ENCODE data around the gene NDUFA9.

The NDUFA9 gene

DNA sequence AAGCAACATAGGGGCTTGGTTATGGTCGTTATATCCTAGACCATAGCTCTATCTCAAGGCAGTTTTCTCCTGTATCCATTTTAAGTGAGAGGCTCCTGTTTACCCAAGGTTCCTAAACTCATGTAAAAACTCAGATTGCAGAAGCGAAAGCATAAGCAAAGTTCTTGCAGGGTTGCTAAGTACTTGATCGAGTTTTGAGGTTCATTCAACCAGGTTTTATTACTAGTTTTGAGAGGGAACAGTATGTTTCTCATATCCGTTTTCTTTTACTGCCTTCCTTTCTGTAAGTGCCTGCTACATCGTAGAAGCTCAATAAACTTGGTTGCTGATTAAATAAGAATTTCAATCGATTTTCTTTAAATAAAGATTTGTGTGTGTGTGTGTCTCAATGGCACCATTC is 5.2 kb upstream of the NDUFA9 start:
- Histone ChIP-seq H3K4me1 (ENCODE audit: control insufficient read depth, insufficient read depth, low read length) (peaks cover 9% of the 10 kb centered on the region), H3K9me3 (ENCODE audit: control insufficient read depth, low read length) (no peaks in the 10 kb centered on the region), H3K9ac (ENCODE audit: low read length) (no peak overlapping the region), H3K36me3 (ENCODE audit: control insufficient read depth, insufficient read depth, low read length) (no peaks in the 10 kb centered on the region), H3K4me3 (ENCODE audit: low read length) (no peak overlapping the region), H3K27me3 (ENCODE audit: control insufficient read depth, insufficient read depth, low read length) (no peaks in the 10 kb centered on the region)

DNA sequence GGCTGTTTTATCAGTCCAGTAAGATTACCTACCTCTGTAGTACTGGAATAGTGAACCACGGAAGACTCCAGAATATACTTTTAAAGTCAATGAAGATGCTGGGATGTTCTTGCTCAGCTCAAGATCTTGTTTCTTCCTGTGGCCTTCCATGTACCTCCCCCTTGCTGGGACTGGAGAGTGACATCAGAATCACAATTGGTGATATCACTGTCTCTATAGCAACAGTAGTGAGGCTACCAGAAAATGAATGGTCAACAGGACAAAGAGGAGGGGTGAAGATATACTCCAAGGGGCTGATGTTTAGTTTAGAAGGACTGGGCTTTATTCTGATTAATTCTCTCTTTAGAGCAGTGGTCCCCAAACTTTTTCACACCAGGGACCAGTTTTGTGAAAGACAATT is 3.9 kb upstream of the NDUFA9 start:
- Histone ChIP-seq H3K4me3 (ENCODE audit: low read length) (no peak overlapping the region), H3K9me3 (ENCODE audit: control insufficient read depth, low read length) (no peaks in the 10 kb centered on the region), H3K27me3 (ENCODE audit: control insufficient read depth, insufficient read depth, low read length) (no peaks in the 10 kb centered on the region), H3K4me1 (ENCODE audit: control insufficient read depth, insufficient read depth, low read length) (peaks cover 11% of the 10 kb centered on the region), H3K36me3 (ENCODE audit: control insufficient read depth, insufficient read depth, low read length) (no peaks in the 10 kb centered on the region), H3K9ac (ENCODE audit: low read length) (no peak overlapping the region)

DNA sequence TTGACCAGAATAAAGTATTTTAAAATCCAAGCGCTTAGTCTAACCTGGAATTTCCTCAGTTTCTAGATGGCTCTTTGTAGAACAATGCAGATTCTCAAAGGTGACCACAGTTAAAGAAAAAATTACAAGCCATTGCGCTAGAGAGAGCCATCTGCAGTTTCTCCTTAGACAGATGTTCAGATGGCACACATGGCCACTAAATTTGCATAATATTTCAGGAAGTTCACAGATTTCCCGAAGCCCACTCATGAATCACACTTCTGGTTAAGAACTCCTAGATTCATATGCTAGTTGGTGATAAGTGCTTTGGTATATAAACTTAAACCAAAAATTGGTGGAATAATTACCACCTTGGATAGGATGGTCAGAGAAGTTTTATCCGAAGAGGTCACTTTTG is 812 bp upstream of the NDUFA9 start:
- peaks cover 13% of the 10 kb centered on the region for H3K4me1 ChIP-seq (ENCODE audit: control insufficient read depth, insufficient read depth, low read length)
- H3K9me3 ChIP-seq (ENCODE audit: control insufficient read depth, low read length) = no peaks in the 10 kb centered on the region
- H3K36me3 ChIP-seq (ENCODE audit: control insufficient read depth, insufficient read depth, low read length) = no peaks in the 10 kb centered on the region
- no peaks in the 10 kb centered on the region for H3K27me3 ChIP-seq (ENCODE audit: control insufficient read depth, insufficient read depth, low read length)
- H3K9ac ChIP-seq (ENCODE audit: low read length) = peak overlapping the region; percentile 98
- H3K4me3 ChIP-seq (ENCODE audit: low read length) = peak overlapping the region; percentile 98

DNA sequence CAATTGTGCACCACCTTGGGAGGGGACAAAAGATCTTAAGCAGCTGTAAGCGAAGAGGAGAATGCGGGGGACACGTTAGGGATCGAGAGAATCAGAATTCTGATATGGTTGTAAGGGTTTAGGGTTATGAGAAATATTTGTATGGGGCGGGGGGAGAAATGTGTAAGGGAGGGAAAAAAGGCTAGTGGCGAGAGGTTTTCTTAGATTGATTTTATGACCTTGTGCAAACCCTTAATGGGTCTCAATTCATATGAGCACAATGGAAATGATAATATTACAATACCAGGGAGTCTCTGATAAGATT is 396 bp downstream of the NDUFA9 start:
- Histone ChIP-seq H3K27me3 (ENCODE audit: control insufficient read depth, insufficient read depth, low read length) (no peaks in the 10 kb centered on the region), H3K4me1 (ENCODE audit: control insufficient read depth, insufficient read depth, low read length) (peaks cover 13% of the 10 kb centered on the region), H3K9ac (ENCODE audit: low read length) (peak overlapping the region; percentile 98), H3K4me3 (ENCODE audit: low read length) (peak overlapping the region; percentile 98), H3K36me3 (ENCODE audit: control insufficient read depth, insufficient read depth, low read length) (no peaks in the 10 kb centered on the region), H3K9me3 (ENCODE audit: control insufficient read depth, low read length) (no peaks in the 10 kb centered on the region)

DNA sequence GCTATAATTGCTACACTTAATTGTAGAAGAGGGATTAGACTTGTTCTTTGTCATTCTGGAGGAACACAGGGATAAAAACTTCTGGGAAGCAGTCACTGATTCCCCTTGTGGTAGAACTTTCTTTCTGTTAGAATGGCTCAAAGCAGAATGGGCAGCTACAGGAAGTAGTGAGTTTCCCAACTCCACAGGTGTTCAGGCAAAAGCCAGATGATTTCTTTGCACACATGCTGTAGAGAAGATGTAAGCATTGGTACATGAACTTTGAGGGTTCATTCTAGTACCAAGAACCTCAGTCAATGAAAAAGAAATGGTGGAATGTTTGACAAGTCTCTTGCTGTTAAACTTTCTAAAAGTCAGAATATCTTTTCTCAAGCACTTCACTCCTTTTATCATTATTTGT is 4.3 kb downstream of the NDUFA9 start:
- Histone ChIP-seq H3K9me3 (ENCODE audit: control insufficient read depth, low read length) (no peaks in the 10 kb centered on the region), H3K9ac (ENCODE audit: low read length) (no peak overlapping the region), H3K4me1 (ENCODE audit: control insufficient read depth, insufficient read depth, low read length) (peaks cover 5% of the 10 kb centered on the region), H3K36me3 (ENCODE audit: control insufficient read depth, insufficient read depth, low read length) (peaks cover 3% of the 10 kb centered on the region), H3K4me3 (ENCODE audit: low read length) (no peak overlapping the region), H3K27me3 (ENCODE audit: control insufficient read depth, insufficient read depth, low read length) (no peaks in the 10 kb centered on the region)

DNA sequence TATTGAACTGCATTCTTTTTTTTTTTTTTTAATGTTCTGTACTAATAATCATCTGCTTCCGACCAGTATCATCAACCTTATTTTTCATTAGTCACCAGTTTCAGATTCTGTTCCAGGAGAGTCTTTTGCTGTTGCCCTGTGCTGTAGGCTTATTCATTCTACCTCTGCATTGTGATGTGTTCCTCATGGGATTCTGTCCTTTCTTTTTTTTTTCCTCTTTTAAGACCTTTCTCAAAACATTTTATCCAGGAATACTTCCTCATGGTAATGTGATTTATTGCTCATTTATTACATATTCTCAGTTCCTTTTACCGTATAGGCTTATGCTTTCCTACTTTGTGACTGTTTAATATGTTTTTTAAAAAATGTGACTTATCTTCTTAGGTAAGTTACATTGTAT is 4.8 kb downstream of the NDUFA9 start:
- Histone ChIP-seq H3K9me3 (ENCODE audit: control insufficient read depth, low read length) (no peaks in the 10 kb centered on the region), H3K4me1 (ENCODE audit: control insufficient read depth, insufficient read depth, low read length) (peaks cover 4% of the 10 kb centered on the region), H3K36me3 (ENCODE audit: control insufficient read depth, insufficient read depth, low read length) (peaks cover 3% of the 10 kb centered on the region), H3K9ac (ENCODE audit: low read length) (no peak overlapping the region), H3K4me3 (ENCODE audit: low read length) (no peak overlapping the region), H3K27me3 (ENCODE audit: control insufficient read depth, insufficient read depth, low read length) (no peaks in the 10 kb centered on the region)

DNA sequence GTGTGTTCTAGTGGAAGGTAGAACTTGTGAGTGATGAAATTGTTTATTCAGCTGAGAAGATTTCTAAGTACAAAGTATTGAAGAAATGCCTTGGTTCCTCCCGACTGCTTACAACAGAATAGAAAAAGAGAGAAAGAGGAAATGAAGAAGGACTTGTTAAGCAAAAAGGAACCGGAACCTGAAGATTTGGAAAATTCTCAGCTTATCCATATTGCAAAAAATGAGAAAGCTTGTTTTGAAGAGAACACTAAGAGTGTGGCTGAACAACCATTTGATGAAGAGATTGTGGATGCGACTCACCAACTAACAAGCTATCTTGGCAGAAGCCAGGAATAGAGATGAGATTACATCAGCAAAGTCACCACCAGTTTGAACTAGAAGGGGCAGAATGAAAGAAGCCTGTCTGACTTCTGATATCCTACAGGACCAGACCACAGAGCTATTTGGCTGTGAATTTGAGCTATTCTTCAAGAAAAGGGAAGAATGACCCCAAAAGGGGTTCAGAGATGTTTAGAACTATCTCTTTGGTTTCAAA is 15.1 kb downstream of the NDUFA9 start:
- no peaks in the 10 kb centered on the region for H3K4me1 ChIP-seq (ENCODE audit: control insufficient read depth, insufficient read depth, low read length)
- peaks cover 25% of the 10 kb centered on the region for H3K36me3 ChIP-seq (ENCODE audit: control insufficient read depth, insufficient read depth, low read length)
- no peaks in the 10 kb centered on the region for H3K27me3 ChIP-seq (ENCODE audit: control insufficient read depth, insufficient read depth, low read length)
- H3K9me3 ChIP-seq (ENCODE audit: control insufficient read depth, low read length) = no peaks in the 10 kb centered on the region
- H3K4me3 ChIP-seq (ENCODE audit: low read length) = no peak overlapping the region
- no peak overlapping the region for H3K9ac ChIP-seq (ENCODE audit: low read length)

DNA sequence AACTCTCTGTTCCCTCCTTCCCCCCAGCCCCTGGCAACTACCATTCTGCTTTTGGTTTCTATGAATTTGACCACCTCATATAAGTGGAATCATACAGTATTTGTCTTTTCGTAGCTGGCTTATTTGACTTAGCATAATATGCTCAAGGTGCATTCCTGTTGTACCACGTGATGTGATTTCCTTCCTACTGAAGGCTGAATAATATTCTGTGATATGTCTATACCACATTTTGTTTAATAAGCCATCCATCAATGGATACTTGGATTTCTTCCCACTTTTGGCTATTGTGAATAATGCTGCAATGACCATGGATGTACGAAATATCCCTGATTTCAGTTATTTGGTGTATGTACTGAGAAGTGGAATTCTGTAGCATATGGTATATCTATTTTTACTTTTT is 16.3 kb downstream of the NDUFA9 start:
- no peaks in the 10 kb centered on the region for H3K4me1 ChIP-seq (ENCODE audit: control insufficient read depth, insufficient read depth, low read length)

DNA sequence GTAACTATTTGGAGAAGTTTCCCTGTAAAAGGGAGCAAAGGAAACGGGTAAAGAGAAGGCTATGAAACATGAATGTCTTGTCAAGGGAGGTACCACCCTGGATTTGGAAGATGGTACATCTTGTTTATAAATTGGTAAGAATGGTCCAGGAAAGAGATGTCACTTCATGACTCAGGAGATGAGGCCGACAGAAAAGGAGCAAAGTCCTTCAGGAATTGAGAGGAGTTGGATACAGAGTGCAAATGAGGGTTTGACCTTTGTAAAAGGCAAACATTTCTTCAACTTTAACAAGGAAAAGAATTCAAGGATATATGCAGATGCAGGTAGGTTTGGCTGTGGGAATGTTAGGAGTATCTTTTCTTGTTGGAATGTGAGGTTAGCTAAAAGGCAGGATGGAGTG is 30.8 kb downstream of the NDUFA9 start:
- H3K36me3 ChIP-seq (ENCODE audit: control insufficient read depth, insufficient read depth, low read length) = no peaks in the 10 kb centered on the region
- no peak overlapping the region for H3K9ac ChIP-seq (ENCODE audit: low read length)
- H3K4me3 ChIP-seq (ENCODE audit: low read length) = no peak overlapping the region
- no peaks in the 10 kb centered on the region for H3K4me1 ChIP-seq (ENCODE audit: control insufficient read depth, insufficient read depth, low read length)
- H3K9me3 ChIP-seq (ENCODE audit: control insufficient read depth, low read length) = no peaks in the 10 kb centered on the region
- no peaks in the 10 kb centered on the region for H3K27me3 ChIP-seq (ENCODE audit: control insufficient read depth, insufficient read depth, low read length)

More for the DNA sequence above, 16.3 kb downstream of the NDUFA9 start:
- Histone ChIP-seq H3K36me3 (ENCODE audit: control insufficient read depth, insufficient read depth, low read length) (peaks cover 17% of the 10 kb centered on the region), H3K27me3 (ENCODE audit: control insufficient read depth, insufficient read depth, low read length) (no peaks in the 10 kb centered on the region), H3K9ac (ENCODE audit: low read length) (no peak overlapping the region), H3K4me3 (ENCODE audit: low read length) (no peak overlapping the region), H3K9me3 (ENCODE audit: control insufficient read depth, low read length) (no peaks in the 10 kb centered on the region)

DNA sequence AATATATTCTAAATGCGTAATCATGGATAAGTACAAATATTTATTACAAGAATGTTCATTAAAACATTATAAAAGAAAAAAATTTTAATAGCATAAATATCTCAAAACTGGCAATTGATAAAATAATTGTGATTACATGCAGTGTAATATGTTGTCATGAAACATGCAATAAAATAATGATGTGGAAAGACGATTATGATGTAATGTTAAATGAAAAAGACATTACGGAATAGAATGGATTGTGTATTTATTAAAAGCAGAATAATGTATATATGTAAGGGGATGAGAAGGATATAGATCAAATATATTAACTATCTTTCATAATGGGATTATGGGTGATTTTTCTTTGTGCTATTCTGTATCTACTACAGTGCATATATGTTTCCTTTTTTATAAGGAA is 32.8 kb downstream of the NDUFA9 start:
- Histone ChIP-seq H3K36me3 (ENCODE audit: control insufficient read depth, insufficient read depth, low read length) (no peaks in the 10 kb centered on the region), H3K9ac (ENCODE audit: low read length) (no peak overlapping the region), H3K9me3 (ENCODE audit: control insufficient read depth, low read length) (no peaks in the 10 kb centered on the region), H3K27me3 (ENCODE audit: control insufficient read depth, insufficient read depth, low read length) (no peaks in the 10 kb centered on the region), H3K4me3 (ENCODE audit: low read length) (no peak overlapping the region), H3K4me1 (ENCODE audit: control insufficient read depth, insufficient read depth, low read length) (no peaks in the 10 kb centered on the region)

DNA sequence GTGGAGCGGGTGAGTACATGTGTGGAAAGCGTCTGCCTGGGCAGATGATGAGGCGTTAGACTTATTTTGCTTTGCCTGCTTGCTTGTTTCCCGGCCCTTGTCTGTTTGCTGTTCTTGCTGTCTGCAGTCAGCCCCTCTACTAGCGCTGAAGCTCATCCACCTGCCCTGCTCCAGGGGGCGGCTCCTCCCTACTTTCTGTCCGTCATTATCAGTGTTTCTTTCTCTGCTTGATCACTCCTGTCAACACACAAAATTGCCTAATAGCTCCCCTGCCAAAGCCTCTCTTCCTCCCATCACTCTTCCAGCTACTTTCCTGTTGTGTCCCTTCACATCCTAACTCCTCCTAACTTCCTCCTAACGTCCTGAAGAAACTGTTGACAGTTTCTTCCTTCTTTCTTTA is 36.4 kb downstream of the NDUFA9 start:
- Histone ChIP-seq H3K27me3 (ENCODE audit: control insufficient read depth, insufficient read depth, low read length) (no peaks in the 10 kb centered on the region), H3K36me3 (ENCODE audit: control insufficient read depth, insufficient read depth, low read length) (no peaks in the 10 kb centered on the region)

DNA sequence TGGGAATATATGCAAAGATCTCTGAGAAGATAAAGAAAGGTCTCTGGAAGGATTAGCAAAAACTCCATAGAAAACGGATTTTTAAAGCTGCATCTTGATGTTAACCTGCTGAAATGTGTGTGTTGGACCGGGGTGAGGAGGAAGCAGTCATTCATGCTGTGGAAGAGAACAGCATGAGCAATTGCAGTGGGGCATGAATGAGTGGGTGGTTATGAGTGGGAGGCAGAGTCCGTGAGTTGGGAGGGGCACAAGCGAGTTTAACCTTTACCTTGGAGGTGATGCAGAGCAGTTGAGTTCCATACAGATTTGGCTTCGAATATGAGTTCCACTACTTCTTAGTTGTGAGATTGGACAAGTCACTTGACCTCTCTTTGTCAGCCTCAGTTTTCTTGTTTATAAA is 41.8 kb downstream of the NDUFA9 start:
- no peak overlapping the region for H3K4me3 ChIP-seq (ENCODE audit: low read length)
- H3K27me3 ChIP-seq (ENCODE audit: control insufficient read depth, insufficient read depth, low read length) = no peaks in the 10 kb centered on the region
- no peaks in the 10 kb centered on the region for H3K36me3 ChIP-seq (ENCODE audit: control insufficient read depth, insufficient read depth, low read length)
- no peaks in the 10 kb centered on the region for H3K4me1 ChIP-seq (ENCODE audit: control insufficient read depth, insufficient read depth, low read length)
- H3K9ac ChIP-seq (ENCODE audit: low read length) = no peak overlapping the region
- no peaks in the 10 kb centered on the region for H3K9me3 ChIP-seq (ENCODE audit: control insufficient read depth, low read length)

More for the DNA sequence above, 36.4 kb downstream of the NDUFA9 start:
- H3K4me1 ChIP-seq (ENCODE audit: control insufficient read depth, insufficient read depth, low read length) = no peaks in the 10 kb centered on the region
- no peak overlapping the region for H3K9ac ChIP-seq (ENCODE audit: low read length)
- H3K4me3 ChIP-seq (ENCODE audit: low read length) = no peak overlapping the region
- no peaks in the 10 kb centered on the region for H3K9me3 ChIP-seq (ENCODE audit: control insufficient read depth, low read length)

Measured in mucosa of stomach (tissue), 1 donor.